Bronchial smooth muscle cell (primary cell): ENCODE results near the gene LAMP5. TPM values are rescaled to one million over a fixed set of nuclear protein-coding genes. Genes with fewer than 3 reads are reported as not detected.

Source experiments
- total RNA-seq: library from RNA; depleted of rRNA; stranded (reverse); fragments of >200 nt; gene quantifications from 2 replicates; pipeline ENCODE4 v1.2.1, GENCODE V29; 2014

Gene LAMP5
- total RNA-seq: not detected in 2 replicates

GRCh38 chr20:9514461-9515213, at the start of gene LAMP5:
Gene LAMP5, plus strand, starts transcription at chr20:9514590. Its CDS starts 263 bp downstream, at chr20:9514853.

